ENCODE results near the gene MARF1.
"Not testable (repeated sequence)": the region's sequence is repeated elsewhere in the genome, so short reads cannot be mapped to it uniquely, and the experiment has no call there.

MARF1 gene

GRCh38 chr16:15608398-15609285 is 34.3 kb downstream of the MARF1 start:
- Histone ChIP-seq H3K27ac (no peak overlapping the region), H3K27me3 (no peaks in the 10 kb centered on the region), H3K4me1 (peaks cover 0 to 5% (median 0%) of the 10 kb centered on the region in 4 donors), H3K36me3 (peaks cover 71 to 98% (median 85%) of the 10 kb centered on the region in 3 donors), H3K9me3 (no peaks in the 10 kb centered on the region), H3K4me3 (no peak overlapping the region)
- intact Hi-C loops (cut with DNase I; ENCODE audit: low total_unique reads): no loop called here
- TF ChIP-seq CTCF (IDR thresholded peaks at IDR 0.05): no peak
- no peak for DNase-seq

- no peak for TF ChIP-seq CTCF (IDR thresholded peaks at IDR 0.05)
- intact Hi-C loops (cut with DNase I; ENCODE audit: low total_unique reads): no loop called here
- H3K36me3 ChIP-seq: peaks cover 78 to 100% (median 88%) of the 10 kb centered on the region in 3 donors
Measured at GRCh38 chr16:15607700-15608396, 35.1 kb downstream of the MARF1 start.

GRCh38 chr16:15607221-15607699 is 35.7 kb downstream of the MARF1 start:
- H3K4me1 ChIP-seq; H3K27ac ChIP-seq; DNase-seq; intact Hi-C loops (cut with DNase I; ENCODE audit: low total_unique reads); H3K9me3 ChIP-seq; H3K27me3 ChIP-seq; H3K4me3 ChIP-seq: not testable (repeated sequence)
- H3K36me3 ChIP-seq: peaks cover 76 to 100% (median 86%) of the 10 kb centered on the region in 3 donors

More at GRCh38 chr16:15607700-15608396, 35.1 kb downstream of the MARF1 start:
- Histone ChIP-seq H3K9me3 (no peaks in the 10 kb centered on the region), H3K4me1 (peaks cover 0 to 5% (median 0%) of the 10 kb centered on the region in 4 donors), H3K4me3 (no peak overlapping the region), H3K27ac (no peak overlapping the region), H3K27me3 (no peaks in the 10 kb centered on the region)
- DNase-seq: peak; percentile 49 to 70

GRCh38 chr16:15606518-15607220 is 36.3 kb downstream of the MARF1 start:
- H3K27ac ChIP-seq: no peak overlapping the region
- no peaks in the 10 kb centered on the region for H3K27me3 ChIP-seq

GRCh38 chr16:15605839-15606517 is 37.0 kb downstream of the MARF1 start:
- Histone ChIP-seq H3K27ac (no peak overlapping the region), H3K36me3 (peaks cover 74 to 100% (median 85%) of the 10 kb centered on the region in 3 donors)
- TF ChIP-seq CTCF (IDR thresholded peaks at IDR 0.05): no peak

More at GRCh38 chr16:15606518-15607220, 36.3 kb downstream of the MARF1 start:
- peaks cover 74 to 100% (median 83%) of the 10 kb centered on the region in 3 donors for H3K36me3 ChIP-seq
- intact Hi-C loops (cut with DNase I; ENCODE audit: low total_unique reads): no loop called here
- no peaks in the 10 kb centered on the region for H3K9me3 ChIP-seq
- H3K4me3 ChIP-seq: no peak overlapping the region
- no peak for DNase-seq
- H3K4me1 ChIP-seq: peaks cover 0 to 5% (median 0%) of the 10 kb centered on the region in 4 donors
- TF ChIP-seq CTCF (IDR thresholded peaks at IDR 0.05): no peak

More at GRCh38 chr16:15605839-15606517, 37.0 kb downstream of the MARF1 start:
- no peak for DNase-seq
- no peak overlapping the region for H3K4me3 ChIP-seq
- no peaks in the 10 kb centered on the region for H3K9me3 ChIP-seq
- H3K27me3 ChIP-seq: no peaks in the 10 kb centered on the region
- H3K4me1 ChIP-seq: peaks cover 0 to 5% (median 0%) of the 10 kb centered on the region in 4 donors
- intact Hi-C loops (cut with DNase I; ENCODE audit: low total_unique reads): no loop called here

Measured in tibial artery (tissue), 4 donors.